UCSD-AML1 (cell line): ENCODE results near the gene MYEOV.

ENCODE experiments used
- DNase-seq: peaks from one replicate; lab custom pipeline; 2025; ENCODE audit not compliant: unreplicated experiment; lab: John Stamatoyannopoulos, UW

MYEOV gene

GRCh38 chr11:69265210-69265609 is 28.7 kb upstream of the MYEOV start:
- no peak for DNase-seq

GRCh38 chr11:69265911-69266510 is 27.9 kb upstream of the MYEOV start:
- DNase-seq = no peak

GRCh38 chr11:69267395-69267805 is 26.6 kb upstream of the MYEOV start:
- DNase-seq = no peak

- DNase-seq = no peak
These were observed 25.0 kb upstream of the MYEOV start for GRCh38 chr11:69268911-69269310.

GRCh38 chr11:69269388-69269787 is 24.6 kb upstream of the MYEOV start:
- no peak for DNase-seq

- no peak for DNase-seq
These were observed 23.8 kb upstream of the MYEOV start for GRCh38 chr11:69269926-69270697.

DNA sequence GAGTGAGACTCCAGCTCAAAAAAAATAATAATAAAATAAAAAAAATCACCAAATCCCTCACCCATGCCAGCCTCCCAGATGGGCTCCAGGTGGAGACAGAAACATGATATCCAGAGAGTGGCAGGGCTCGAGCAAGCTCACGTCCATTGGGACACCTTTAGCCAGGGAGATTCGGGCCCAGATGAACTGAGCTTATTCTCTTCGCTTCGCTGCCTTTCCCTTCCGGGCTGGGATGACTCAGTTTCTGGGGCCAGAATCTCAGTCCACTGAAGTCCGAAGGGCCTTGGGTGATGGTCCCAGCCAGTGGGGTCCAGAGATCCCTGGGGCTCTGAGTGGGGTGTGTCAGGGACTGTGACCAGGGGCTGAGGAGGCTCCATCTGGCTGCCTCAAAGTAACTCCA is 23.0 kb upstream of the MYEOV start:
- no peak for DNase-seq

DNA sequence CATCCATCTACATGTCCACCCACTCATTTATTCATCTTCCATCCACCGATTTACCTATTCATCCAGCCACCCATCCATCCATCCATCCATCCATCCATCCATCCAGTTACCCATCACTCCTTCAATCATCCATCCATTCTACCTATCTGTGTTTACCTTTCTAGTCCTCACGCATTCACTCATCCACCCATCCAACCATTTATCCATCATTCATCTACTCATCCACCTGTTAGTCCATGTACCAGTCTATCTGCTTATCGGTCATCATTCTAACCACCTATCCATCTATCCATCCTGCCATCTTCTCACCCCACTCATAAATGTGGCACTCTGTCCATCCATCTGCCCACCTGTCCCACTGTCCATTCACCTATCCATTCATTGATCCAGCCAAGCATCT is 21.9 kb upstream of the MYEOV start:
- no peak for DNase-seq

- DNase-seq = no peak
These were observed 21.0 kb upstream of the MYEOV start for GRCh38 chr11:69272831-69273485.

DNA sequence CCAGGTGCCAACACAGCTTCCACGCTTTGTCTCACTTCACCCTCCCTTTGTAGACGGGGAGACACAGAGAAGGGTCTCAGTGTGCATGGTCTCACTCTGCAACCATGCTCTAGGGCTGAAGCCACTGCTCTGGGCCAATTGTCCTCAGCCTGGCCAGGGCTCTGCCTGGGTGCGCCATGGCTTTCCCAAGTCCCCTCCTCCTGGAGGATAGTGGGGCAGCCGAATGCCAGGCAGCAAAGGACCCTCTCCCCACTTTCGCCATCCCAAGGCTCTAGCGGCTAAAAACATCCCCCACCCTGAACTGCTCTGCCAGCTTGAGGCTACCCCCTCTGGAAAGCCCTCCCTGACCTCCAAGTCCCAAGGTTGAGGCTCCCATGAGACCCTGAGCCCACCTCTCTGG is 20.4 kb upstream of the MYEOV start:
- no peak for DNase-seq

DNA sequence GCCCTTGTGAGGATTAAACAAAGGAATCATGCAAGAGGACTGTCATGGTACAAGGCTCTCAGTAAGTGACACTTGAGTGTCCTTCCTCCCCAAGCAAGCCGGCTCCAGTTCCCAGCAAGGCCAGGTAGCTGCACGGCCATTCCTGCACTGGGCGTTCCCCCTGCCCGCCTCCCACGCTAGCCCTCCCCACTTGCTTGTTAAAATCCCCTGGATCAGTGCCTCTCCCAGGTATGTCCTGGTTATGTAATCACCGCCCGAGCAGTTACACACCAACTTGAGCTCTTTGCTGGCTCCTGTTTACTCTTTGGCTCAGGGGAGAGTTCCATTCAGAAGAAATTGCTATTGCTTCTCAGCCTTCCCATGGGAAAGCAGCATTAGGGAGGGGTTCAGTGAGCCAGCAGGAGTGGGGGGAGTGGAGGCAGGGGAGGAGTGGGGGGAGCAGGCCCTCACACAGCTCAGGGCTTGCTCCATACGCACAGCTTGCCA is 19.4 kb upstream of the MYEOV start:
- no peak for DNase-seq

GRCh38 chr11:69275178-69275577 is 18.8 kb upstream of the MYEOV start:
- DNase-seq = no peak

GRCh38 chr11:69276165-69276564 is 17.8 kb upstream of the MYEOV start:
- DNase-seq = no peak

DNA sequence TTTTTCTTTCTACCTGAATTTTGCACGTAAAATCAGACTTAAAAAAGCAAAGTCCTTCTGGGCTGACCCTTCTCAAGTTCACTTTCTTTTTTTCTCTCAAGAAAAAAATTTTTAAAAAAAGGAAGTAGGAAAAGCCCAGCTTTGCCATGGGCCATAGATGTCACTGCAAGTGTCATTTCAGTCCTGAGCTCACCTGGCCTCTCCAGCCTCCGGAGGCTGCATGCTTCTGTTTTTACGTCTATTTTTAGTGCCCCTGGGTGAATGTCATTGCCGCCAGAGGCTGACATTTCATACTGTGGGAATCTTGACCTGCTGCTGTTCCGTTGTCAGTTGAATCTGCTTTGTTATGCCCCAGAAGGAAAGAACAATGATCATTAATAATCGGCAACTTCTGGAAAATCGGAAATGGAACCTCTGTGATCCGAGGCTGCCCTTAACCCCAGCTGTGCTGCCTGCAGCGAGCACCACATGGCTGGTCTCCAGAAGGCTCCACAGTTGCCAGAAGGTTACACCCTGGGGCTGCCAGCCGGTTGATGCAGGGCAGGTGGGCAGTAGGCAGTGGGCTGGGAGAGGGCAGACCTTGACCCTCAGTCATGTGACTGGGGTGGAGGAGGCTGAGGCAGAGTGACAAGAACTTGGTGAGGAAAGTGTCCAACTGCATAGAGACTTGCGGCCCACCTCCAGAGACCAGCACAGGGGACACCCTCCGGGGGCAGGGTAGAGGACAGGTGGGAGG is 16.7 kb upstream of the MYEOV start:
- DNase-seq = no peak

DNA sequence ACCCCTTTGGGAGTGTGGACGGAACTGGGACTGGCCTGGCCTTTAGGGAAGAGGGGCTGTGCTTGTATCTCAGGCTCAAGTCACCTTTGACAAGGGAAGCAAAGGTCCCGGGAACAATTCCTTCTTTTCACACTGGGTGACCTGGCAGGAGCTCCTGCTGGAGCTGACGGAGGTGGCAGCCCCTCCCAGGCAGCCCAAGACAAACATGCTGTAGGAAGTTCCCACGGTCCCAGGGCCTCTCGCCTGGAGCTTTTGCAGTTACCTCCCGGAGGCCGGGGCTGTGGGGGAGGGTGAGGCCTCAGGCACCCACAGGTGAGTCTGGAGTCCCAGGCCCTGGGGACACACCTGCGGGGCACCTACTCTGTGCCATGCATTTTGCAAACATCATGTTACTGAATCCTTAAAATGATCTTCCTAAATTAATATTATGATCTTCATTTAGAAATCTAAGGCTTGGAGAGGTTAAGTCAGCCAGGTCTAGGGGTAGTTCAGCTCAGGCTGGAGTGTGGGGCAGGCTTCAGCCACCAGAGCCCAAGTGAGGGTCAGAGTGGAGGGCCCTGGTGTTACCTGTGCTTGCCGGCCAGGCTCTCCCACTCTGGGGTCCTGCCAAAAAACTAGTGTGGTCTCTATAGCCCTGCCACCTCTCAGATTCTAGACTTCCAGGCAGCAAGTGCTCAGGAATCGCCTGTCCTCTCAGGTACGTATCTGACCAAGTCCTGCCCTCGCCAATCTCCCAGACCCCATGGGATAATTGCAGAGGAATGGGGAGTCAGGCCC is 15.7 kb upstream of the MYEOV start:
- DNase-seq = no peak

- no peak for DNase-seq
These were observed 13.5 kb upstream of the MYEOV start for GRCh38 chr11:69280451-69280850.

DNA sequence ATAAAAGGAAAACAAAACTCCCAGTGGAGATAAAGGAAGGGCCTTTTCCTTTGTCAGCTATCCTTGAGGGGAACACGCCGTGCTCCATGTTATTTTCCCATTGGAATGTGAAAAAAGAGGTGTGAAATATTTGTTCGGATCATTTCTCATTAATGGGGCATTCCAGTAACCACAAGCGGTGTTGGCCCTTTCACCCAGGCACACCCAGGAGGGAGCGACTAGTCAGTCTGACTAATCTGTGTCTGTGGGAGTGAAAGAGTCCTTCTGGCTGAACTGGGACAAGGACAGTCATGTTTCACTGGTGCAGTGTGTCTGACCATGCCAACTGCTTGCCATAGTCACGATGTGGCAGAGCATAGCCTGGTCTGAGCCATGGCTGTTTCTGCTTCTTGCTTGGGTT is 13.0 kb upstream of the MYEOV start:
- DNase-seq = no peak

DNA sequence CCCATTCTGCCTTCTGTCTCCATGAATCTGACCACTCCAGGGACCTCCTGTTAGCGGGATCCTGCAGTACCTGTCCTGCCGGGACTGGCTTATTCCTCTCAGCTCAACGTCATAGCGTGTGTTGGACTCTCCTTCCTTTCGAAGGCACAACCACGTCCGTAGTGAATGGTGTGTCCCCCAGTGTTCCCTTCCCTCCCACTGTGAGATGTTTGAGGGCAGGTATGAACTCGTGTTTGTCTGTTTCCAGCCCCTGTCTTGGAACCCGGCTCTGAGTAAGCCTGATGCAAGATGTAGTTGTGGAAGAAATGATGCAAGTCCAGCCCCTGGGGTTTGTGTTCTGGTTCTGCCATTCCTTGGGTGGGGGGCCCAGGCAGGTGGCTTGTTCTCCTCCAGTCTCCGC is 10.5 kb upstream of the MYEOV start:
- DNase-seq = no peak

DNA sequence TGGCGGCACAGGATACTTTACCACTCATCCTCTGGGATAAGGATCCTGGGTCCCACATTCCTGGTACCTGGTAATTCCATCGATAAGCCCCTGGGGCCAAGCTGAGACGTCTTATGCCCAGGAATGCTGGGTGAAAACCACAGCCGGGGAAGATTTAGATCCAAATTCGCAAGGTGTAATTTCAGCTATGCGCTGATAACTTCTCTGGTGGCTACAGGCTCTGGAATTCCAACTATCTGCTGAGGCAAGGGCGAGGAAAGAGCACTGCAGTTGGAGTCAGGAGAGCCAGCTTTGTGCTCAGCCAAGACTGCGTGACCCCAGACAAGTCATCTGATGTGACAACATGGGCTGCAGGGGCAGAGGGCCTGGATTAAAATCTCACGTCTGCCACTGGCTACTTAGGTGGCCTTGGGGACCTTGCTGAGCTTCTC is 9.9 kb upstream of the MYEOV start:
- DNase-seq = no peak

DNA sequence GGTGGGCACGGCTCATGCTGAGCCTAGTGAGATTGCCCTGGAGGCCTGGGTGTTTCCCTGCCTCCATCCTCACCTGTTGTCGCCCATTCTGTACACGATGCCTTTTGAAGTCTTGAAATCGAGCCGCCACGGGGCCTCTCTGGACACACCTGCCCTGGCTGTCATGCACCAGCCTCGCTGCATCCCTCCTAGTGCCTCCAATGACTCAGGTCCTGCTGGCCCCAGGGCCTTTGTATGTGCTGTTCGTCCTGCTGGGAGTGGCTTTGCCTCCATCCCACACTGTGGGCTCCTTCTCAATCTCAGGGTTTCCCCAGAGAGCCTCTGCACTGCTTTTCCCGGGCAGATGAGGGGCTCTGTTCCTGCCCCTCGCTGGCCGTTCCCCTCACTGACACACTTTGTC is 8.9 kb upstream of the MYEOV start:
- no peak for DNase-seq

GRCh38 chr11:69285766-69286165 is 8.2 kb upstream of the MYEOV start:
- no peak for DNase-seq
